Adrenal gland (tissue), 12 donors: ENCODE results near the gene ARHGEF26. TPM values are rescaled to one million over a fixed set of nuclear protein-coding genes. Genes with fewer than 3 reads are reported as not detected.
A peak's percentile ranks its signal among the peaks of the same experiment; 100 is the strongest.

Experiments
- DNase-seq, 7 donors: peaks; one replicate each; pipeline ENCODE4 v3.0.0-alpha.2; 2019 to 2020
- H3K27ac ChIP-seq, 5 donors: fragments of 200-600 bp; sonication (generic) in 4 of 5; 1 replicate in 3 of 5; 2 replicates in 2 of 5; pipeline versions ENCODE4 v1.5.1 to v1.8.0; 2016 to 2020; ENCODE audit warnings: mild to moderate bottlenecking in 1 of 5
- H3K27me3 ChIP-seq: fragments of 200-600 bp; 2 replicates; pipeline ENCODE4 v1.8.0; 2021
- H3K36me3 ChIP-seq, 2 donors: fragments of 200-600 bp; replicated peaks in 1 of 2; 1 replicate in 1 of 2; 2 replicates in 1 of 2; pipeline versions ENCODE4 v1.5.1 to v1.8.0; 2018 to 2022
- H3K4me1 ChIP-seq, 2 donors: fragments of 200-600 bp; replicated peaks in 1 of 2; 1 replicate in 1 of 2; 2 replicates in 1 of 2; pipeline versions ENCODE4 v1.5.1 to v1.8.0; 2018 to 2021
- H3K4me3 ChIP-seq, 4 donors: fragments of 200-600 bp; sonication (generic) in 3 of 4; one replicate each; pipeline ENCODE4 v1.5.1; 2016 to 2018
- H3K9me3 ChIP-seq, 3 donors: fragments of 200-600 bp; sonication (generic) in 1 of 3; replicated peaks in 1 of 3; 1 replicate in 2 of 3; 2 replicates in 1 of 3; pipeline versions ENCODE4 v1.5.1 to v1.8.0; 2016 to 2021
- POLR2A ChIP-seq, 2 donors: fragments of 450-650 bp; IDR thresholded peaks; one replicate each; pipeline ENCODE4 v1.6.1; 2017; ENCODE audit warnings: antibody characterized with exemption in 2 of 2, mild to moderate bottlenecking in 2 of 2, moderate library complexity in 1 of 2
- WGBS, 4 donors: extraction: QIAGEN DNeasy Blood & Tissue Kit in 2 of 4; methylation state at CpG; one replicate each; pipeline versions ENCODE4 v1.1.5 to v1.1.7; 2013 to 2017; 5-methylcytosine and 5-hydroxymethylcytosine counted together
- intact Hi-C, 2 donors: fragments of 100-400 bp; cut with DNase I; formaldehyde crosslinking; loops; one replicate each; pipeline versions ENCODE4 v1.14.1 to v1.15.0; 2022 to 2023
- polyA plus RNA-seq, 3 donors: library from polyadenylated mRNA; stranded (reverse); fragments of 200-250 nt in 2 of 3; fragments of 350-450 nt in 1 of 3; fragmentation: Illumina TruSeq in 1 of 3; extraction: RNeasy Lipid Tissue Mini Kit (QIAGEN cat#74804) in 1 of 3; gene quantifications; one replicate each; pipeline ENCODE4 v1.2.3, GENCODE V29; 2013 to 2014
- total RNA-seq, 9 donors: library from RNA; depleted of rRNA in 4 of 9; stranded (reverse); fragments of >200 nt in 4 of 9; fragments of 120-200 nt in 1 of 9; fragmentation: NEBNext Ultra II Directional in 1 of 9; extraction: Animal tissue kit (Norgen Biotek cat#: 25700) in 1 of 9; gene quantifications; one replicate each; pipeline versions ENCODE4 v1.1.0 to v1.2.4, GENCODE V29; 2013 to 2023
- TF ChIP-seq, protein P1 (sequence below), 6 experiments: fragments of 450-650 bp in 4 of 6; fragments of 200-600 bp in 2 of 6; sonication (generic) in 1 of 6; IDR thresholded peaks; 1 replicate in 5 of 6; 2 replicates in 1 of 6; pipeline versions ENCODE4 v1.5.1 to v1.8.0; 2016 to 2021; ENCODE audit warnings: antibody characterized with exemption in 6 of 6, mild to moderate bottlenecking in 2 of 6, moderate library complexity in 1 of 6
- donor health status: healthy with polysubstance abuse.
- donor health status: Bipolar disorder and iron deficiency.
- donor health status: DM: yes; HTN: yes; CAD: no.
- donor health status: DM: no; HTN: no; CAD: no.
- donor health status: DM: no; HTN: no; CAD: no.
- donor health status: DM: yes; HTN: yes; CAD: no.

The ARHGEF26 gene
- total and polyA plus RNA-seq, 12 donors, result 1.4 to 9.9 (median 3.8) TPM

DNA sequence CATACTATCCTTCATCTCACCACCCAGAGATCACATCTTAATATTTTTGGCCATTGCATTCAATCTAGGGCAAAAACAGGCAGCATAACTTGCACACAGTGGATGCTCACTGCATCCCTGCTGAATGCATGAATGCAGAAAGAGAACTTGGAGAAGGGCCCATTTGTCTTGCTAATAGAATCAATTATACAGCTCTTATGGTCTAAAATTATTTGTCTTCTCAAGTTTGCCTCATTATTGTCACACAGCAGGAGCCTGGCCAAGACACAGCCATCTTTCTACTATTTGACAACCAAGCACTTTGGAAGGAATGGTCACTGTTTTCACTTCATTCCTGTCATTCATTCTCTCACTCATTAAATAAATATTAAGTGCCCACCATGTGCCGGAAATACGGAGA lies 1.2 kb upstream of the ARHGEF26 start:
- WGBS, 4 donors, result 74 to 84% (median 77%) methylated on average over 2 of the region's 2 CpGs
- no peaks in the 10 kb centered on the region for H3K4me1 ChIP-seq
- intact Hi-C loops, result no loop called here
- DNase-seq, result no peak
- H3K9me3 ChIP-seq, result no peaks in the 10 kb centered on the region
- H3K4me3 ChIP-seq, result no peak overlapping the region
- H3K27ac ChIP-seq, result no peak overlapping the region
- H3K36me3 ChIP-seq, result no peaks in the 10 kb centered on the region
- no peaks in the 10 kb centered on the region for H3K27me3 ChIP-seq
- TF ChIP-seq, protein P1, sequence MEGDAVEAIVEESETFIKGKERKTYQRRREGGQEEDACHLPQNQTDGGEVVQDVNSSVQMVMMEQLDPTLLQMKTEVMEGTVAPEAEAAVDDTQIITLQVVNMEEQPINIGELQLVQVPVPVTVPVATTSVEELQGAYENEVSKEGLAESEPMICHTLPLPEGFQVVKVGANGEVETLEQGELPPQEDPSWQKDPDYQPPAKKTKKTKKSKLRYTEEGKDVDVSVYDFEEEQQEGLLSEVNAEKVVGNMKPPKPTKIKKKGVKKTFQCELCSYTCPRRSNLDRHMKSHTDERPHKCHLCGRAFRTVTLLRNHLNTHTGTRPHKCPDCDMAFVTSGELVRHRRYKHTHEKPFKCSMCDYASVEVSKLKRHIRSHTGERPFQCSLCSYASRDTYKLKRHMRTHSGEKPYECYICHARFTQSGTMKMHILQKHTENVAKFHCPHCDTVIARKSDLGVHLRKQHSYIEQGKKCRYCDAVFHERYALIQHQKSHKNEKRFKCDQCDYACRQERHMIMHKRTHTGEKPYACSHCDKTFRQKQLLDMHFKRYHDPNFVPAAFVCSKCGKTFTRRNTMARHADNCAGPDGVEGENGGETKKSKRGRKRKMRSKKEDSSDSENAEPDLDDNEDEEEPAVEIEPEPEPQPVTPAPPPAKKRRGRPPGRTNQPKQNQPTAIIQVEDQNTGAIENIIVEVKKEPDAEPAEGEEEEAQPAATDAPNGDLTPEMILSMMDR (IDR thresholded peaks at IDR 0.05), result no peak
- no peak for TF ChIP-seq POLR2A (IDR thresholded peaks at IDR 0.05)

DNA sequence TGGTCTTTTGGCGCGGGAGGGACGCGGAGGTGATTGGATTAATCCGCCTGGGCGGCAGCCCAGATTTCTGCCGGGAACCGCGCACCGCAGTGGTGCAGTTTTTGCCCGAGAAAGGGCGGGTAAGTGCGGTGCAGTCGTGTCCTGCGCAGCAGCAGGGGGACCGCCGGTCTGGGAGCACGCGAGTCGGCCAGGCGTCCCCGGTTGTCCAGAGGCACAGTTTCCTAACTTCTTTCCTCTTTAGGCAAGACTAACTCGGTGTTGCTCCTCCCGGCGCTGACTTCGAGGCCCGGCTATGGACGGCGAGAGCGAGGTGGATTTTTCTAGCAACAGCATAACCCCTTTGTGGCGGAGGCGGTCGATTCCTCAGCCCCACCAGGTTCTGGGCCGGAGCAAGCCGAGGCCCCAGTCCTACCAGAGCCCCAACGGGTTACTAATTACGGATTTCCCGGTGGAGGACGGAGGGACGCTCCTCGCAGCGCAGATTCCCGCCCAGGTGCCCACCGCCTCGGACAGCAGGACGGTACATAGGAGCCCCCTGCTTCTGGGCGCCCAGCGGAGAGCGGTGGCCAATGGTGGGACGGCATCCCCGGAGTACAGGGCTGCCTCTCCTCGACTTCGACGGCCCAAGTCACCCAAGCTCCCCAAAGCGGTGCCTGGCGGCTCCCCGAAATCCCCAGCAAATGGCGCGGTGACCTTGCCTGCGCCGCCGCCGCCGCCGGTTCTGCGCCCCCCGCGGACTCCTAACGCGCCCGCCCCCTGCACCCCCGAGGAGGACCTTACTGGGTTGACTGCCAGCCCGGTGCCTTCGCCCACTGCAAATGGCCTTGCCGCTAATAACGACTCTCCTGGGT lies 736 bp downstream of the ARHGEF26 start:
- no peaks in the 10 kb centered on the region for H3K9me3 ChIP-seq
- no peaks in the 10 kb centered on the region for H3K36me3 ChIP-seq
- WGBS, 4 donors, result 1 to 2% (median 1%) methylated on average over 25 to 76 of the region's 76 CpGs; no CpG with 5 or more reads in 1 of the 4 donors
- intact Hi-C loops, result no loop called here
- peak in 3 of 7 donors; percentile 9 to 20 (median 18) for DNase-seq
- TF ChIP-seq, protein P1 (IDR thresholded peaks at IDR 0.05), result no peak
- H3K4me1 ChIP-seq, result no peaks in the 10 kb centered on the region
- no peaks in the 10 kb centered on the region for H3K27me3 ChIP-seq
- peak overlapping the region in 2 of 5 donors; percentile 30 to 32 for H3K27ac ChIP-seq
- peak overlapping the region in 3 of 4 donors; percentile 30 to 61 (median 51) for H3K4me3 ChIP-seq

DNA sequence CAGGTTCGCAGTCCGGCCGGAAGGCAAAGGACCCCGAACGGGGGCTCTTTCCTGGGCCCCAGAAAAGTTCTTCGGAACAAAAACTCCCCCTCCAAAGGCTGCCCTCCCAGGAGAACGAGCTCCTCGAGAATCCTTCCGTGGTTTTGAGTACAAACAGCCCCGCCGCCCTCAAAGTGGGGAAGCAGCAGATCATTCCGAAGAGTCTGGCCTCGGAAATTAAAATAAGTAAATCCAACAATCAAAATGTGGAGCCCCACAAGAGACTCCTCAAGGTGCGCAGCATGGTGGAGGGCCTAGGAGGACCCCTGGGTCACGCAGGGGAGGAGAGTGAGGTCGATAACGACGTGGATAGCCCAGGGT lies 1.3 kb downstream of the ARHGEF26 start:
- Histone ChIP-seq H3K36me3 (no peaks in the 10 kb centered on the region), H3K4me3 (peak overlapping the region in 2 of 4 donors; percentile 3 to 61), H3K27ac (peak overlapping the region in 2 of 5 donors; percentile 32 to 58), H3K9me3 (no peaks in the 10 kb centered on the region), H3K27me3 (no peaks in the 10 kb centered on the region), H3K4me1 (no peaks in the 10 kb centered on the region)
- DNase-seq, result no peak
- 10 to 15% (median 12%) methylated on average over 16 to 18 of the region's 18 CpGs for WGBS, 4 donors
- no peak for TF ChIP-seq POLR2A (IDR thresholded peaks at IDR 0.05)
- TF ChIP-seq, protein P1 (IDR thresholded peaks at IDR 0.05), result no peak
- intact Hi-C loops, result no loop called here

DNA sequence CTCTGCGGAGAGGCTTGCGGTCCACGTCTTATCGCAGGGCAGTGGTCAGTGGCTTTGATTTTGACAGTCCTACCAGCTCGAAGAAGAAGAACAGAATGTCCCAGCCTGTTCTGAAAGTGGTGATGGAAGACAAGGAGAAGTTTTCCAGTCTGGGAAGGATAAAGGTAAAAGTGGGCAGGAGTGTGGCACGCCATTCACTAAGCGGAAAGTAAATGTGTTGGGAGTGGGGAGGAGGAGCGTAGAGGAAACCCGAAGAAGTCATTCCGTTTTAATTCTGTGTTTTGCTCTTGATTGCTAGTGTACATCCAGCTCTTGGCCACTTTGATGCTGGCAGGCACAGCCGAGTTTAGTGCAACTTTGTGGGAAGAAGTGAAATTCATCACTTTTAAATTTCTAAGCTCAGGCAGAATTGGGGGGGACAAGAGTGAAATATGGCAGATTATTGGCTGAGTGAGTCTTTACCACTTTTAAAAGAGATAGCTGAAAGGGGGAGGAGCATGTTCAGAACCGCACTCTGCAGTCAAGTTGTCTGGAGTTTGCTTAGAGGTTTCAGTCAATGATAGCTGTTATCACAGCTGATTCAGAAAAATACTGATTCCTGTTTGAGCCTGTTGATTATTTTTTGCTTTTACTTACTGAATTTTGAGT lies 1.8 kb downstream of the ARHGEF26 start:
- Histone ChIP-seq H3K27ac (peak overlapping the region in 2 of 5 donors; percentile 32 to 58), H3K4me1 (no peaks in the 10 kb centered on the region), H3K27me3 (no peaks in the 10 kb centered on the region), H3K9me3 (no peaks in the 10 kb centered on the region), H3K36me3 (no peaks in the 10 kb centered on the region), H3K4me3 (peak overlapping the region in 2 of 4 donors; percentile 3 to 61)
- intact Hi-C loops, result no loop called here
- 29 to 33% (median 30%) methylated on average over 12 of the region's 12 CpGs for WGBS, 4 donors
- DNase-seq, result no peak
- TF ChIP-seq, protein P1 (IDR thresholded peaks at IDR 0.05), result no peak
- no peak for TF ChIP-seq POLR2A (IDR thresholded peaks at IDR 0.05)
